ENCODE measurements around the gene KLHL30.

- TF ChIP-seq POLR2A (IDR thresholded peaks at IDR 0.05): no peak
- TF ChIP-seq, protein P1, sequence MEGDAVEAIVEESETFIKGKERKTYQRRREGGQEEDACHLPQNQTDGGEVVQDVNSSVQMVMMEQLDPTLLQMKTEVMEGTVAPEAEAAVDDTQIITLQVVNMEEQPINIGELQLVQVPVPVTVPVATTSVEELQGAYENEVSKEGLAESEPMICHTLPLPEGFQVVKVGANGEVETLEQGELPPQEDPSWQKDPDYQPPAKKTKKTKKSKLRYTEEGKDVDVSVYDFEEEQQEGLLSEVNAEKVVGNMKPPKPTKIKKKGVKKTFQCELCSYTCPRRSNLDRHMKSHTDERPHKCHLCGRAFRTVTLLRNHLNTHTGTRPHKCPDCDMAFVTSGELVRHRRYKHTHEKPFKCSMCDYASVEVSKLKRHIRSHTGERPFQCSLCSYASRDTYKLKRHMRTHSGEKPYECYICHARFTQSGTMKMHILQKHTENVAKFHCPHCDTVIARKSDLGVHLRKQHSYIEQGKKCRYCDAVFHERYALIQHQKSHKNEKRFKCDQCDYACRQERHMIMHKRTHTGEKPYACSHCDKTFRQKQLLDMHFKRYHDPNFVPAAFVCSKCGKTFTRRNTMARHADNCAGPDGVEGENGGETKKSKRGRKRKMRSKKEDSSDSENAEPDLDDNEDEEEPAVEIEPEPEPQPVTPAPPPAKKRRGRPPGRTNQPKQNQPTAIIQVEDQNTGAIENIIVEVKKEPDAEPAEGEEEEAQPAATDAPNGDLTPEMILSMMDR (IDR thresholded peaks at IDR 0.05): no peak
Measured at GRCh38 chr2:238174701-238175100, 36.2 kb downstream of the KLHL30 start.
